Neuron (in vitro differentiated cells): Measurements from ENCODE around the gene STUM.
"Not testable (repeated sequence)": the region's sequence is repeated elsewhere in the genome, so short reads cannot be mapped to it uniquely, and the experiment has no call there.

ENCODE experiments used
- H2AFZ ChIP-seq: one replicate; pipeline ENCODE4 v1.6.1; 2013; ENCODE audit warnings: low read depth, mild to moderate bottlenecking, inconsistent platforms, low read length, moderate library complexity
- H3K27me3 ChIP-seq: one replicate; pipeline ENCODE4 v1.6.1; 2013; ENCODE audit warnings: low read length; ENCODE audit not compliant: insufficient read depth
- H3K36me3 ChIP-seq: one replicate; pipeline ENCODE4 v1.6.1; 2013; ENCODE audit warnings: low read length; ENCODE audit not compliant: insufficient read depth
- H3K4me1 ChIP-seq: one replicate; pipeline ENCODE4 v1.6.1; 2013; ENCODE audit warnings: low read length; ENCODE audit not compliant: insufficient read depth
- H3K4me3 ChIP-seq: 2 replicates; pipeline ENCODE4 v1.5.1; 2013; ENCODE audit warnings: mild to moderate bottlenecking, low read length, moderate library complexity
- H3K9me3 ChIP-seq: one replicate; pipeline ENCODE4 v1.6.1; 2013; ENCODE audit warnings: low read length

Gene STUM

DNA sequence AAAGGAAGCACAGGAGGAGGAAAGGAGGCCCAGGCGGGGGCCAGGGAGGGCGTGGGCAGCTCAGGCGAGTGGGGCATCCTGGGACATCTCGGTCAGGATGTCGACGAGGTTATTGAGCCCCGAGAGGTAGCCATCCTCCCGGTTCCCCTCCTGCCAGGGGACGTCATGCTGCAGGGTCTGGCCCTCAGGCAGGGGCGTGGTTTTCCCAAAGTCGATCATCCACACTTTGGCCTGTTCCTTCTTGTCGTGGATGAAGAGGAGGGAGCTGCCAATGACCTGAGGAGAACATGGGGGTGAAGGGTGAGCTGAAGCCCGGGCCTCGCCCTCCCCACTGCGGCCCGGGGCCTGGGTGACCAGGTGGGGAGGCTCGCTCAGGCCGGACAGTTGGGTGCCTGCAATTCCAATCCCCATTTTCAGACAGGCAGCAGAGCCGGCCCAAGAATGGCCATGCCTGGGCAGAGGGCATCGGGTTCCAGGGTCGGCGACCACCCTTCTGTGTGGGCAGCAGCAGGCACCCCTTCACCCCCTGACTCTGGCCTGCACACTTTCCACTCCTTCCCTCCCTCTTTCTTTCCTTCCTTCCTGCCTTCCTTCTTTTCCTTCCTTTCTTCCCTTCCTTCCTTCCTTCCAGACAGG, 86.2 kb downstream of the STUM start:
- no peak overlapping the region for H2AFZ ChIP-seq
- peaks cover 2% of the 10 kb centered on the region for H3K36me3 ChIP-seq
- H3K4me1 ChIP-seq = no peaks in the 10 kb centered on the region
- H3K27me3 ChIP-seq = no peaks in the 10 kb centered on the region
- no peak overlapping the region for H3K4me3 ChIP-seq
- H3K9me3 ChIP-seq = no peaks in the 10 kb centered on the region

DNA sequence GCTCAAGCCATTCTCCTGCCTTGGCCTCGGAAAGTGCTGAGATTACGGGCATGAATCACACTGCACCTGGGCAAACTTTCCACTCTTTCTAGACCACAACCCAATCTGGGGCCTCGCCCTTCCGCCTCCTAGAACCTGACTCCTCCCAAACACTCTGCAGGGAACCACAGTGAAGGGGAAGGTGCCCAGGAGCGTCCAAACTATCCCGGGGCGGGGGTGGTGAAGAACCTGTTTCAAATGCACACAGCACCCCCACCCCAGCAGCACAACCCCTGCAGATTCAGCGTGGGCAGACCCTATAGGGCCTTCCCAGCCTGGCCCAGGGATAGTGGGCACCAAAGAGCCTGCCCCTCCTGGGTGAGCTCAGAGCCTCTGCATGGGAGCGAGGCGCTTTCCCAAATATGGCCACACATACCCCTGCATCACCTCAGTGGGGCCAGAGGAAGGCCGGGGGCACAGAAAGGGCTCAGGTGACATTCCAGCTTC, 86.9 kb downstream of the STUM start:
- H3K36me3 ChIP-seq = peaks cover 2% of the 10 kb centered on the region
- no peak overlapping the region for H3K4me3 ChIP-seq
- H3K27me3 ChIP-seq = no peaks in the 10 kb centered on the region
- H3K9me3 ChIP-seq = no peaks in the 10 kb centered on the region
- no peak overlapping the region for H2AFZ ChIP-seq
- H3K4me1 ChIP-seq = no peaks in the 10 kb centered on the region

DNA sequence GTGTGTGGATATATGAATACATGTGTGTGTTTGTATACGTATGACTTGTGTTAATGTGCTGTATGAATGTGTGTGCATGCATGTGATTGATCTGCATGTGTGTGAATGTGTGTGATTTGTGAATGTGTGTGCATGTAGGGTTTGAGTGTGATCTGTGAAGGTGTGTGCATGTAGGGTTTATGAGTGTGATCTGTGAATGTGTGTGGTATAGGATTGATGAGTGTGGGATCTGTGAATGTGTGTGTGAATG, 88.2 kb downstream of the STUM start:
- Histone ChIP-seq H3K4me3 (no peak overlapping the region), H3K9me3 (no peaks in the 10 kb centered on the region), H3K4me1 (no peaks in the 10 kb centered on the region), H2AFZ (no peak overlapping the region), H3K27me3 (no peaks in the 10 kb centered on the region), H3K36me3 (peaks cover 2% of the 10 kb centered on the region)

DNA sequence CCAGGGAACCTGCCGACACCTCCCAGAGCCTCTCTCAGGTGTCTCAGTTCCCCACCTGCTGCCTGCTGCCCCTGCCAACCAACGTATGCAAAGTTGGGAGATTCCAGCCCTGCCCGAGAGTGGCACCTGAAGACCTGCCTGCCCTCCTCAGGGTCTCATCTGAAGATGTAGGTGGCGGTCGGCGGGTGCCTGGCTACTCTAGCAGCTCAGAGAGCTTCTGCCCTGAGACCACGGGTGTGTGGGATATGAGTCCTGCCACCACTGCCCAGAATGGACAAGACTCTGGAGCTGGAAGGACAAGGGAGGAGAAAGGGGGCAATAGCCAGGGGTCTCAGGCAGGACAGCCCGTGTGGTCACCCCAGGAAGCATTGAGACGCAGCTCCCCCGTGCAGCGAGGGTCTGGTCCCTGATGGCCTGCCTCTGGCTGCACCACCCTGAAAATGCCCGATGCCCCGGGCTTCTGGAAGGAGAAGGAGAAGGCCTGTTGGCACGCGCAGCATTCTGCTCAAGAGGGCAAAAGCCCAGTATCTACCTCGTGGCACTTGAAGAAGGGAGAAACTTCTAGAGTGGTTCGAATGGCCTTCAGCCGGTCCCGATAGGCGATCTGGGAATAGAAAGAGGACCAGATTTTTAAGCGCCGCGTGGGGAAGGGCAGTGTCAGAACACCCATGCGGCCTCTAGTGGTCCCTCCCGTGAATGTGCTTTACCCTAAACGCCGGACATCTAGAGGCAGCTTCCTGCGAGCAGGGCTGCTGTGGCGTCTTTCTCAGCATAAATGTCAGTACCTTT, 88.8 kb downstream of the STUM start:
- no peaks in the 10 kb centered on the region for H3K4me1 ChIP-seq
- H3K4me3 ChIP-seq = no peak overlapping the region
- peaks cover 6% of the 10 kb centered on the region for H3K36me3 ChIP-seq
- no peaks in the 10 kb centered on the region for H3K9me3 ChIP-seq
- no peak overlapping the region for H2AFZ ChIP-seq
- H3K27me3 ChIP-seq = no peaks in the 10 kb centered on the region

DNA sequence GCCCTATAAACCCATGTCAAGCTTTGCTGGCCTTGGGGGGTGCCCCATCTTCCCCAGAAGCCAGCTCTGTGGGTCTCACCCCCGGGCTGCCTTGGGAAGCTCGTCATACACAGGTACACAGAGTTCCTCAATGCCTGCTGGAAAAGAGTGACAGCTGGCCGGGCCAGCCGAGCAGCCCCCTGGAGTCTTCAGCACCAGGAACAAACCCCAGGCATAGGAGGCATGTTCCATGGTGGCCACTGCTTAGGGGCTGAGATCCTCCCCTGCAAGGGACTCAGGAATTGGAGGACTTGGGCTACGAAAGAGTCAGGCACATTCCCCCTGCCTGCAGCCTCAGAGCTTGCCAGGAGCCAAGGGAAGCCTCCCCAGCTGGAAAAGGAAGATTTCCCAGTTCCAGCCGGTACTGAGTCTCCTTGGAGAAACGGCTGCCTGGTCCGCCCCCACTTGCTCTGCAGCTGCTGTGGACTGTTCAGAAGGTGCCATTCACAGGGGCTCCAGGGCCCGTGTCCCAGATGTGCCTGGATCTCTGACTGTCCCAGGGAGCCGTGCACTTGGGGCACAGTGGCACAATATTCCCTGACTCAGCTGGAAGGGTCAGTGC, 89.5 kb downstream of the STUM start:
- no peaks in the 10 kb centered on the region for H3K4me1 ChIP-seq
- no peak overlapping the region for H2AFZ ChIP-seq
- H3K9me3 ChIP-seq = no peaks in the 10 kb centered on the region
- peaks cover 6% of the 10 kb centered on the region for H3K36me3 ChIP-seq
- H3K4me3 ChIP-seq = no peak overlapping the region
- H3K27me3 ChIP-seq = no peaks in the 10 kb centered on the region

DNA sequence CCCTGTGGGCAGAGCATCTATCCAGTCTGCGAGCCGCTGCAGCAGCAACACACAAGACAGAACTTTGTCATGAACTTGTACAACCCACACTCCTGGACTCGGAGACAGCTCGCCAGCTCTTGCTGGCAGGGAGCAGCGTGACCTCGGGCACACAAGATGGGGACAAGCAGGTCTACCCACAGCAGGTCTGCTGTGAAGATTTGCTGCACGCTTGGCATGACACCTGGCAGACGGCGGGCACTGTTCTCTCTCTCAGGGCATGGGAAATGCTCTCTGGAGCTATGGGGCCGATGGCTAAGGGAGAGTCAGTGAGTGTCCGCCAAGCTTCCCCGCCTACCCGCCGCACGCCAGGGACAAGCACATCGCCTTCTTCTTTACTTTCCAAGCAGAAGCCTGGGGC, 90.0 kb downstream of the STUM start:
- peaks cover under 1% of the 10 kb centered on the region for H3K4me1 ChIP-seq
- no peak overlapping the region for H3K4me3 ChIP-seq
- H3K36me3 ChIP-seq = peaks cover 6% of the 10 kb centered on the region
- no peaks in the 10 kb centered on the region for H3K27me3 ChIP-seq
- H3K9me3 ChIP-seq = no peaks in the 10 kb centered on the region
- no peak overlapping the region for H2AFZ ChIP-seq

DNA sequence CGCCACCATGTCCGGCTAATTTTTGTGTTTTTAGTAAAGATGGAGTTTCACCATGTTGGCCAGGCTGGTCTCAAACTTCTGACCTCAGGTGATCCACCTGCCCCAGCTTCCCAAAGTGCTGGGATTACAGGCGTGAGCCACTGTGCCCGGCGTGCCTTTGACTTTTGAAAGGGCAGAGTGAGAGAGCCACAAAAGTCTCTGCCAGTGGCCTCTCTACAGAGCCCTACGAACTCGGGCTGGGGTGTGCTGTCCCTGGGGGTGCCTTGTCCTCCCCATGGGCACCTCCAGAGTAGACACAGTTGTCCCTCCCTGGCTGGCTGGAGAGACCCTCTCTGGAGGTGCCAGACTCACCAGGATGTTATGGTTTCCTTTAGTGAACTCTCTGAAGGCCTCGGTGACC, 90.6 kb downstream of the STUM start:
- H3K4me1 ChIP-seq, H2AFZ ChIP-seq, H3K36me3 ChIP-seq, H3K9me3 ChIP-seq, H3K27me3 ChIP-seq, H3K4me3 ChIP-seq: not testable (repeated sequence)

DNA sequence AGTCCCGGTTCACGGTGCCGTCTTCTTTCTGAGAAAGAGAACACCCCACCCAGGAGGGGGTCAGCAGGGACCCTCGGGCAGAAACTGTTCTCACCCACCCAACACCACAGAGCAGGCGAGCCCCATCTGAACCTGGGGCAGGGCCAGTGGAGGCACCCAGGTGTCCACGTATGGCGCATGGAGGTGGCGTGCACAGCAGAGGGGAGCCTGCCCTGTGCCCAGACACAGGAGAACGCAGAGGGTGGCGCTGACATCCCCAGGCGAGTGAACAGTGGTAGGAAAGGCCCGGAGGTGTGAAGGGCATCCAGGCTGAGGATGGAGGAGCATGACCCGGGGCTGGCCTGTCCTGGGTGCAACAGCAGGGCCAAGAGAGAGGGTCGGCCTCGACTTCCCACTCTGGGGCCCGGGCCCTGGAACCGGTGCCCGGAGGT, 91.1 kb downstream of the STUM start:
- peaks cover 3% of the 10 kb centered on the region for H3K4me1 ChIP-seq
- no peaks in the 10 kb centered on the region for H3K27me3 ChIP-seq
- peaks cover 6% of the 10 kb centered on the region for H3K36me3 ChIP-seq
- H3K9me3 ChIP-seq = no peaks in the 10 kb centered on the region
- no peak overlapping the region for H3K4me3 ChIP-seq
- no peak overlapping the region for H2AFZ ChIP-seq

DNA sequence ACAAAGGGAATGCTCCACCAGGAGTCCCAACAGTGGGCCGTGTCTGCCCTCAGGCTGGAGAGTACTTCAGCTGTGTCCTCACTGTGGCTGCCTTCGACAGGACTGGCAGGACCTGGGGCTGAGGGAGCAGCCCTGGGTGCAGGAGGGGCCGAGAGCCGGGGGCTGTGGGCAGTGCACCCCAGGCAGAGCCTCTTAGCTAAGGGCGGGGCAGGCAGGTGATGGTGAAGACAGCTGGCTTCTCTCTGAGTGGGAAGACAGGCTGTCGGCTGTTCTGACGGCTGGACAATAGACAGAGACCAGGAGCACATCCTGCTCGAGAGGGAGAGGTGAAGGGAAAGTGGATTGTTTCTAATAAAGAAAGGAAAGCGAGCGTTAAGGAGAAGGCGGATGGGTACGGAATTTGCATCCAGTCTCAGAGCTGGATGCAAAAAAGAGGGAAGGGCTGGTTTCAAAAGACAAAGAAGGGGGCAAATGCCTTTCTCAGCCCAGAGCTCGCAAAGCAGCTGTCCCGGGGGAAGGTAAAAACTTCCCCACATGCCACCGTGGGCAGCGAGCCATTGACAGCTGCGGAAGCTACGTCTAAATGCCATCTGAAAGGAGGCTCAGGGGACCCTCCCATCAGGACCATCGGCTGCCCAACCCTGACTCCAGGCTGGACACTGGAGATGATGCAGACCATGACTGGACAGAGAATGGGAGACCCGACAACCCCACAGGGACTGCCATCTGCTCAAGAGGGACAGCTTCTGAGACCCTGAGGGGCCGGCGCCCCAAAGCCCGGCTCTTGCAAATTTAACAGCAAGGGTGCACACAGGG, 92.0 kb downstream of the STUM start:
- Histone ChIP-seq H3K27me3 (no peaks in the 10 kb centered on the region), H3K9me3 (no peaks in the 10 kb centered on the region), H3K4me1 (peaks cover 3% of the 10 kb centered on the region), H3K4me3 (no peak overlapping the region), H2AFZ (no peak overlapping the region), H3K36me3 (peaks cover 6% of the 10 kb centered on the region)

DNA sequence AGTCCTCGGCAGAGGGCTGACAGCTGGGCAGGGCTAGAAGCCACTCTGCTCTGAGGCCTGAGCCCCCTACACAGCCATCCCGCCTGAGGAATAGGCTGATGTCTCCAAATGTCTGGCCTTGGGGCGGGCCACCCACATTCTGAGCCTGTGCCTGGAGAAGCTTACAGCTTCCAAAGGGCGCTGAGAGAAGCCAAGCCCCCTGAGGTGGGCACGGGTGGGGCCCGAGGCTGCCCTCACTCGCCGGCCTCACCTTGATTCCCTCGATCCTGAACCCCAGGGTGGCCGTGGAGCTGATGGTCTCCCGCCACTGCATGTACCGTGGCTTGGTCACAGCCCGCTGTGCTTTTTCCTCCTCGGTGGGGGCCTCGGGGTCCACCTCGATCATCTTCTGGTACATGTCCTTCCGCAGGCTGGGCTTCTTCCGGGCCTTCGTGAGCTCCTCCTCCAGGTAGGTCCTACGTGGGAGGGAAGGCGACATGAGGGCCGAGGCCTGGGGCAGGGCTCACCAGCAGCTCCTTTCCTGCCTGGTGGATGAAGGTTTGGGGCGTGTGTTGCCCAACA, 93.2 kb downstream of the STUM start:
- Histone ChIP-seq H3K27me3 (no peaks in the 10 kb centered on the region), H3K36me3 (peaks cover 6% of the 10 kb centered on the region), H3K9me3 (no peaks in the 10 kb centered on the region), H3K4me3 (no peak overlapping the region), H2AFZ (no peak overlapping the region), H3K4me1 (peaks cover 3% of the 10 kb centered on the region)

DNA sequence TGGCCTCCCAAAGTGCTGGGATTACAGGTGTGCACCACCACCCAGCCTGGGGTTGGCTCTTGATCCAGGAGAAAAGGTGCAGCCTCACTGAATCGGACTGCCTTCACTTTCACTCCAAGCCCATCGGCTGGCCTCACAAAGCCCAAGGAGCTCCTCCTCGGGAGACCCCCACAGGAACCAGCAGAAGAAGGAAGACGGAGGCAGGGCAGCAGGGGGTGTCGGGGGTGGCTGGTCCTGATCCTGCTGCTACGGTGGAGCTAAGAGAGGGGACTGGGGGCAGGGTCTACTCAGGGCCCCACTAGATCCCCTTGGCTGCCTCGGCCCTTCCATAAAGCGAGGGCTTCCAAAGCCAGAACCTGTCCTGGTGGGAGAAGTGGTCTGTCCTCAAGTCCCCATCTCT, 93.9 kb downstream of the STUM start:
- H3K4me1 ChIP-seq = peaks cover 3% of the 10 kb centered on the region
- no peak overlapping the region for H3K4me3 ChIP-seq
- no peaks in the 10 kb centered on the region for H3K9me3 ChIP-seq
- peaks cover 6% of the 10 kb centered on the region for H3K36me3 ChIP-seq
- no peaks in the 10 kb centered on the region for H3K27me3 ChIP-seq
- no peak overlapping the region for H2AFZ ChIP-seq

DNA sequence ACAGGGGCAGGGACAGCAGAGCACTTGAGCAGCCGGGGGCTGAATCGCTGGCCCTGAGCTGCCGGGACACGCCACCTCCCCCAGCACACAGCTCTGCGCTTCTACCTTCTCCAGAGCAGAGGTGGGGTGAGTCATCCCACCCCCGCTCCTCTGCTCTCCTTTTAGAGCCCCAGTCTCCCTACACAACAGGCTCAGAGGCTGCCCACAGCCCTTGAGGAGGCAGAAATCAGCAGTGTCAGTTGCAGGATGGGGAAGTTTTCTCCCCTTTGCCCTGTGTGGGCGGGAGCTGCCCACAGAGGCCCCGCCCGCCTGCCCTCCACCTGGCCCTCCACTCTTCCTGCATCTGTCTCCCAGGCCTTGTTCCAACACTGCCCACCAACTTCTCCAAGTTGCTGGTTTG, 94.6 kb downstream of the STUM start:
- Histone ChIP-seq H3K4me1 (peaks cover 3% of the 10 kb centered on the region), H3K27me3 (no peaks in the 10 kb centered on the region), H2AFZ (no peak overlapping the region), H3K4me3 (no peak overlapping the region), H3K9me3 (no peaks in the 10 kb centered on the region), H3K36me3 (peaks cover 6% of the 10 kb centered on the region)
